ENCODE data around the gene ERICH4. TPM values are rescaled to one million over a fixed set of nuclear protein-coding genes. Genes with fewer than 3 reads are reported as not detected.
A peak's percentile ranks its signal among the peaks of the same experiment; 100 is the strongest.

Gene ERICH4
- total RNA-seq, 3 donors from 2014 or later (not counting 1 experiment from before 2014, with no cell fraction given): not detected

- Mint-ChIP-seq H3K4me3 (no peak overlapping the region), H3K27ac (peak overlapping the region in 1 of 2 donors; percentile 56)
- peaks cover 22% of the 10 kb centered on the region for H3K4me1 ChIP-seq (ENCODE audit: control insufficient read depth, insufficient read depth, low read length)
These were observed 32.5 kb upstream of the ERICH4 start for GRCh38 chr19:41410336-41411054.

GRCh38 chr19:41411100-41411967 lies 31.6 kb upstream of the ERICH4 start:
- Histone ChIP-seq H3K4me3 (ENCODE audit: low read length) (no peak overlapping the region), H3K27me3 (ENCODE audit: control insufficient read depth, insufficient read depth, low read length) (no peaks in the 10 kb centered on the region), H3K27ac (ENCODE audit: low read length) (no peak overlapping the region), H3K9me3 (ENCODE audit: control insufficient read depth, insufficient read depth, low read length) (no peaks in the 10 kb centered on the region), H3K36me3 (ENCODE audit: control insufficient read depth, insufficient read depth, low read length) (peaks cover 43% of the 10 kb centered on the region), H3K4me1 (ENCODE audit: control insufficient read depth, insufficient read depth, low read length) (peaks cover 22% of the 10 kb centered on the region)
- ATAC-seq (no peak), DNase-seq (no peak)
- no peaks in the 10 kb centered on the region for H3K27me3 Mint-ChIP-seq (ENCODE audit: low read depth in 2 of 2)
- H3K4me1 Mint-ChIP-seq: peaks cover 6 to 24% of the 10 kb centered on the region in 2 donors
- 84% methylated on average over 8 of the region's 9 CpGs for WGBS (ENCODE audit: insufficient coverage)
- no peaks in the 10 kb centered on the region for H3K9me3 Mint-ChIP-seq
- H3K36me3 Mint-ChIP-seq: no peaks in the 10 kb centered on the region
- intact Hi-C loops (cut with micrococcal nuclease): no loop called here
- H3K4me3 Mint-ChIP-seq: no peak overlapping the region
- H3K27ac Mint-ChIP-seq: no peak overlapping the region
- no peak for TF ChIP-seq CTCF (IDR thresholded peaks at IDR 0.05)

More at GRCh38 chr19:41410336-41411054, 32.5 kb upstream of the ERICH4 start:
- 94% methylated on average over 23 of the region's 23 CpGs for WGBS (ENCODE audit: insufficient coverage)
- no peaks in the 10 kb centered on the region for H3K36me3 Mint-ChIP-seq
- ATAC-seq: no peak
- H3K4me3 ChIP-seq (ENCODE audit: low read length): no peak overlapping the region
- peaks cover 6 to 24% of the 10 kb centered on the region in 2 donors for H3K4me1 Mint-ChIP-seq
- H3K9me3 ChIP-seq (ENCODE audit: control insufficient read depth, insufficient read depth, low read length): no peaks in the 10 kb centered on the region
- peak overlapping the region; percentile 21 for H3K27ac ChIP-seq (ENCODE audit: low read length)
- H3K36me3 ChIP-seq (ENCODE audit: control insufficient read depth, insufficient read depth, low read length): peaks cover 40% of the 10 kb centered on the region
- no peak for TF ChIP-seq CTCF (IDR thresholded peaks at IDR 0.05)
- no peaks in the 10 kb centered on the region for H3K9me3 Mint-ChIP-seq
- no peaks in the 10 kb centered on the region for H3K27me3 Mint-ChIP-seq (ENCODE audit: low read depth in 2 of 2)
- intact Hi-C loops (cut with micrococcal nuclease): no loop called here
- no peaks in the 10 kb centered on the region for H3K27me3 ChIP-seq (ENCODE audit: control insufficient read depth, insufficient read depth, low read length)
- DNase-seq: no peak

- H3K36me3 ChIP-seq (ENCODE audit: control insufficient read depth, insufficient read depth, low read length): peaks cover 43% of the 10 kb centered on the region
- DNase-seq (no peak), ATAC-seq (no peak)
- peaks cover 22% of the 10 kb centered on the region for H3K4me1 ChIP-seq (ENCODE audit: control insufficient read depth, insufficient read depth, low read length)
- no peak overlapping the region for H3K4me3 ChIP-seq (ENCODE audit: low read length)
- Mint-ChIP-seq H3K27ac (no peak overlapping the region), H3K27me3 (ENCODE audit: low read depth in 2 of 2) (no peaks in the 10 kb centered on the region), H3K36me3 (no peaks in the 10 kb centered on the region), H3K4me3 (no peak overlapping the region), H3K4me1 (peaks cover 6 to 22% of the 10 kb centered on the region in 2 donors), H3K9me3 (no peaks in the 10 kb centered on the region)
- intact Hi-C loops (cut with micrococcal nuclease): no loop called here
- H3K27me3 ChIP-seq (ENCODE audit: control insufficient read depth, insufficient read depth, low read length): no peaks in the 10 kb centered on the region
- no peak for TF ChIP-seq CTCF (IDR thresholded peaks at IDR 0.05)
- no peaks in the 10 kb centered on the region for H3K9me3 ChIP-seq (ENCODE audit: control insufficient read depth, insufficient read depth, low read length)
- WGBS (ENCODE audit: insufficient coverage): 89% methylated on average over 11 of the region's 11 CpGs
- no peak overlapping the region for H3K27ac ChIP-seq (ENCODE audit: low read length)
These were observed 31.0 kb upstream of the ERICH4 start for GRCh38 chr19:41411968-41412265.
